Adrenal gland (tissue), 5 donors: ENCODE measurements around the gene INO80C.
"Not testable (repeated sequence)": the region's sequence is repeated elsewhere in the genome, so short reads cannot be mapped to it uniquely, and the experiment has no call there.

Experiments
- POLR2A ChIP-seq, 2 donors: fragments of 450-650 bp; IDR thresholded peaks; one replicate each; pipeline ENCODE4 v1.6.1; 2017; ENCODE audit warnings: antibody characterized with exemption in 2 of 2, mild to moderate bottlenecking in 2 of 2, moderate library complexity in 1 of 2
- TF ChIP-seq, protein P1 (sequence below), 6 experiments: fragments of 450-650 bp in 4 of 6; fragments of 200-600 bp in 2 of 6; sonication (generic) in 1 of 6; IDR thresholded peaks; 1 replicate in 5 of 6; 2 replicates in 1 of 6; pipeline versions ENCODE4 v1.5.1 to v1.8.0; 2016 to 2021; ENCODE audit warnings: antibody characterized with exemption in 6 of 6, mild to moderate bottlenecking in 2 of 6, moderate library complexity in 1 of 6
- donor health status: DM: no; HTN: no; CAD: no.

DNA sequence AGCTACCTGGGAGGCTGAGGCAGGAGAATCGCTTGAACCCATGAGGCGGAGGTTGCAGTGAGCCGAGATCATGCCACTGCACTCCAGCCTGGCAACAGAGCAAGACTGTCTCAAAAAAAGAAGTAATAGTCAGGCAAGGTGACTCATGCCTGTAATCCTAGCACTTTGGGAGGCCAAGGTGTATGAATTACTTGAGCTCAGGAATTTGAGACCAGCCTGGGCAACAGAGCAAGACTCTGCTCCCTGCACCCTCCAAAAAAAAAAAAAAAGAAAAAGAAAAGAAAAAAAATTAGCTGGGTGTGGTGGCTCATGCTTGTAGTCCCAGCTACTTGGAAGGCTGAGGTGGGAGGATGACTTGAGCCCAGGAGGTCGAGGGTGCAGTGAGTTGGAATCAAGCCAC, 44.7 kb downstream of the INO80C start:
- TF ChIP-seq, protein P1, sequence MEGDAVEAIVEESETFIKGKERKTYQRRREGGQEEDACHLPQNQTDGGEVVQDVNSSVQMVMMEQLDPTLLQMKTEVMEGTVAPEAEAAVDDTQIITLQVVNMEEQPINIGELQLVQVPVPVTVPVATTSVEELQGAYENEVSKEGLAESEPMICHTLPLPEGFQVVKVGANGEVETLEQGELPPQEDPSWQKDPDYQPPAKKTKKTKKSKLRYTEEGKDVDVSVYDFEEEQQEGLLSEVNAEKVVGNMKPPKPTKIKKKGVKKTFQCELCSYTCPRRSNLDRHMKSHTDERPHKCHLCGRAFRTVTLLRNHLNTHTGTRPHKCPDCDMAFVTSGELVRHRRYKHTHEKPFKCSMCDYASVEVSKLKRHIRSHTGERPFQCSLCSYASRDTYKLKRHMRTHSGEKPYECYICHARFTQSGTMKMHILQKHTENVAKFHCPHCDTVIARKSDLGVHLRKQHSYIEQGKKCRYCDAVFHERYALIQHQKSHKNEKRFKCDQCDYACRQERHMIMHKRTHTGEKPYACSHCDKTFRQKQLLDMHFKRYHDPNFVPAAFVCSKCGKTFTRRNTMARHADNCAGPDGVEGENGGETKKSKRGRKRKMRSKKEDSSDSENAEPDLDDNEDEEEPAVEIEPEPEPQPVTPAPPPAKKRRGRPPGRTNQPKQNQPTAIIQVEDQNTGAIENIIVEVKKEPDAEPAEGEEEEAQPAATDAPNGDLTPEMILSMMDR (IDR thresholded peaks at IDR 0.05), result not testable (repeated sequence)
- TF ChIP-seq POLR2A (IDR thresholded peaks at IDR 0.05), result not testable (repeated sequence)
